ENCODE results near the gene ALX4.

Gene ALX4

DNA sequence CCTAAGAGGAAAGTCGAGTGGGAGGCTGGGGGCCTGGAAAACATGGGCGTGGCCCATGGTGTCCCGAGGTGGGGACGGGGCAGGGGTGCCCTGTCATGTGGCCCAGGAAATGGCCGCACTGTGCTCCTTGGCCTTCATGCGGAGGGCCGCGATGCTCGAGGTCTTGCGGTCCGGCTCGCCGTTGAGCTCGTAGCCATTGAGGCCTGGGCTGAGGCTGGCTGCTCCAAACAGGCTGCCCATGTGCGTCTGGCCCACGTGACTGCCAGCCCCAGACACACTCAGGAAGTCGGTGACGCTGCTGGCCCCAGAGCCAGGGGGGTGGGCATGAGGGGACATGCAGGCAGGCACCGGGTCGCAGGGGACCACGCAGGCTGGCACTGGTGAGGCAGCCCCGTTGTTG lies 45.2 kb downstream of the ALX4 start:
- DNase-seq: no peak

DNA sequence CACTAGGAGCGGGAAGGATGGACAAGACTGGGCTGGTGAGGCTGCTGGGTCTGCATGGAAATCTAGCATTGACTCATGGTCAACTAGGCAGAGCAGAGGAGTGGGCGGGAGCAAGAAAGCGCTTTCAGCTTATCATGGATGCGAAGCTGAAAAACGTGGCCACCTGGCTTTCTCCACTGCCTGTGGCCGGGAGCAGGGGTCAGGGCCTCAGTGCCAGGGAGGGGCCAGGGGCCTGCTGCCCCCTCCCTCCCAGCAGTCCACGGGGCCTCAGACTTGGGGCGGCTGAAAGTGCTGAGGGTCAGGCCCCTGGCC lies 45.5 kb downstream of the ALX4 start:
- no peak for DNase-seq

DNA sequence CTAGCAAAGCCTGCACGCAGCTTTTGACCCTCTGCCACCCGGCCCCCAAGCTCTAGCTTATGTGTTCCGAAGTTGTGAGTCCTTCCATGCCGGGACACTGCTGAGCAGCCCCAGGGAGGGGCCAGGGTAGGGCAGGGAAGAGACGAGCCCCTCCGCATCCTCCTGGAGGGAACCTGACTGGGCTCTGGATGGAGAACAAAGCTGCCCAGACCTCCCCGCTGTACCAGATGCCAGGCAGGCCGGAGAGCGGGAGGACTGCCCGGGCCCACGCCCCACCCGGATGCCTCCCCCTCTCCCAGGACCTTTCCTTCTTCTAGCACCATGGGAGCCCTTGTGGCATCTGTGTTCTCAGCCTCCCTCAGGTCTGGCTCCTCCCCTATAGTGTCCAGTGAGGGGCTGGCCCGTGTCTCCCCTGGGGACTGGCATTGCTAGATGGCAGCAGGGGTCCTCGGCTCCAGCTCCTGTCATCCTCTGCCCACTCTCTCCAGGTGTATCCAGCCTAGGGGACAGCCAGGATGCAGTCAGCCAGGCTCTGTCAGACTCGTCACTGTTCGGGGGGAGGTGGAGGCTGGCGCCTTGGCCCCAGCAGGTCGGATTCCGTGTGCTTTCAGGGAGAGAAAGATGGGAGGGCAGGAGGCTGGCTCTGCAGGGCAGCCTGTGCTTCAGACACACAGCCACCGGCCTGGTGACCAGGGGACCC lies 46.1 kb downstream of the ALX4 start:
- no peak for DNase-seq

DNA sequence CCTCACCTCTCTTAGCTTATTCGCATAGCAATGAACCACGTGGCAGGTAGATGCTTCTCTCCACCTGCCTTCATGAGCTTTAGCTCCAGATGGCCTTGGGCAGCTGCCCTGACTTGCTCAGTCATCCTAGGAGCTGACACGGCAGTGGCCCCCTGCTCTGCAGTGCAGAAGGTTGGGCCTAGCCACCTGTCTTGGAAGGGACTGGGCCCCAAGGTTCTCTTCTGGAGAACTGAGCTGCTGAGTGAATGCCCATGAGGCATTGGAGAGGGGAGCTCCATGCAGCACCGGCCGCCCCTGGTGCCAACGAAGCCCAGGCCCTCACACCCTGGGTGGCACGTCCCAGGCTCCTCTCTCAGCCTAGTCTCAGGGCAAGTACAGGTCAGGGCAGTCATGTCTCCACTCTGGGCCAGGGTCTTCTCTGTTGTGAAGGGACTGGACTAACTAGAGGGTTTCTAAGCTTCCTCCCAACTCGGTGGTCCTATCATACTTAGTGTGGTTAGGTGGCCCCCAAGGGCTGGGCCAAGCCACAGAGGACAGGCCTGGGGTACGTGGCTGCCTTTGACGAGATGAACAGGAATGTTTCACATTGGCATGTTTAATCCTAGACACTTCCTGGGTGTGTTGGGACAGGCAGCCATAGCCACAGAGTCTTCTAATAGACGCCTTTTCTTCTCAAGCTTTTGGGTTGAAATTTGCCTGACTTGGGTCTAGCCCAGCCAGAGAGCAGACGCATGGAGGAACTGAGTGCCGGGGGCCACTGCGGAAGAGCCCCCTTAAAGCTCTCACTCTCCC lies 47.9 kb downstream of the ALX4 start:
- DNase-seq: no peak

DNA sequence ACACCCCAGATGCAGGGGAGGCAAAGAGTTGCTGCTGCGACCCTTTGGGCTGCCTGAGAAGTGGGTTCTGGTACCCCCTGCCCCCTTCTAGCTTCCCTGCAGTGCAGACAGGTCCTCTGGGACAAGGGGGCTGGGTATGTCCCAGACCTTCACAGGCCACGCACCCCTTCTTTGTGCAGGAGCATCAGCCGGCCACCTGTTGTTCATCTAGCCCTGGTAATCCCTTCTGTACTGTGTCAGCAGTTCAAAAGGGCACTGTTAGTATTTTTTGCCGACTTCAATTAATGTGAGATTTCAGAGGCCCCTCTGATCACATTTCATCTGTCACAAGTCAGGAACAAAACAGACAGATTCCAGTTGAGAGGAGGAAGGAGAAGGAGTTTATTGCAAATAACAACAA lies 49.9 kb downstream of the ALX4 start:
- DNase-seq: no peak

DNA sequence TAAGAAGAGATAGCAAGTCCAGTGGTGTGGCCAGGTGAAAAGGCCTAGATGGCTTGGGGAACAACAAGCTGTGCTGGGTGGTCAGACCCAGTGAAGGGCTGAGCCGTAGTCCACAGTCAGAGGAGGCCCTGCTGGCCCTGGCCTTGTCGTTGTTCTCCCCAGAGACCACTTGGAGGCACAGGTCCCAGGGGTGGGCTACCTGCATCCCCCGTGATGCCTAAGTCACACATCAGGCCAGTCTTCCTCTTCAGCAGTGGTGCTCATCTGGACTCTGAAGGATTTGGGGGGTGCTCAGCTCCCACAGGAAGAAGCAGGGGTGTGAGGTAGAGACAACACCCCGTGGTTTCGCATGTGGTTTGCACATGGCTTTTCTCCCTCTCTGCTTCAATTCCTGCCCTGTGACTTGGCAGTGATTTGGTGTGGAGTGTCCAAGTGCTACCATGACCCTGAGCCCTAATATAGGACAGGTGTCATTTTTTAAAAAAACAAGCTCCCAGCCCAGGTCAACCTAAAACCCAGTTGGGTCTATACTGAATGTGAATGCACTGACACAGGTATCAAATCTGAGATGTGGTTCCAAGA lies 51.0 kb downstream of the ALX4 start:
- DNase-seq: no peak

DNA sequence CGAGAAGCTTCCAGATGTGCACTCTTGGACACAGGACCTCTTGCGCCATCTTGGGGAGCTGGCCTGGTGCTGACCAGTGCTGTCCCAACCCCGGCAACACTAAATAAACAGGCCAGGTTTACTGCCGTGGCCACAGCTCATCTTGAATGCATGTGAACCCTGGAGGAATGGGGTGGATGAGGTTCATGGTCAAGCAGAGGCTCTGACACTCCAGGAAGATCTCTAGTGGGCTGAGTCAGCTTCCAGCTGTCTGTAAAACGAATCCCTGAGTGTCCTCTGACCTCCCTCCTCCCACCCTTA lies 51.8 kb downstream of the ALX4 start:
- peak; percentile 49 for DNase-seq

DNA sequence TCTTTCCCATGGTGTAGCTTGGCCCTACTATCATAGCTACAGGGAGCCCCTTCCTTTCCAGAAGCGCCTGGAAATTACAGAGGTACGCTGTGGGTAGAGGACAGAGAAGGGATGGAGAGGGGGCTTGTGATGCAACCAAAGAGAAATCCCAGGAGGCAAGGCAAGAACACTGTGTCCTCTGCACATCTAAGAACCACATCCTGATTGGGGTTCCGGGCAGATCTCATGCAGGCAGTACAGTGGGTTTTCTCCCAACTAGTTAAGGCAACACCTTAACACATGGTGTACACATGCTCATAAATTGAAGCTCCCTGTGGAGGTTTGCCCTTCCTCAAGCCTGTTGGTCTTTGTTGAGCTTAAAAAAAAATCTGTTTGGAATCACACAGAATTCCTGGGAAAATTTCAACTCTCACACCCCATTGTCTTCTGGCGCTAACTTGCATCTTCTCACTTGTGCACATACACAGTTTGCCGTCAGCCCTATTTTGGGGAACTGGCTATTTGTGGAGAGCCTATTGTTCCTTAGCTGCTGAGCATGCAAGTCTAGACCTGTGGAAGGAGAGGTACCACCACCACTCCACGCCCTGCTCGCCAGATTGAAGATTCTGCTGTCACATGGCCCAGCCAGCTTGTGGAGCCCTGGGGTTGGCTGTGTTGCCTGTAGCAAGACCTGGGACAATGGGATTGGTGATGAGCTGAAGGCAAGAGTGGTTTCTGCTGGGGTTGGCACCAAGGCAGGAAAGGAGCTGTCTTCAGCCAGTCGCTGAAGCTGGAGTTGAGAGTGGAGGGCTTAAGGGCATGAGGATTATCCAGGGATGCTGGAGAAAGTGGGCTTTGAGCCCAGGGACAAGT lies 52.4 kb downstream of the ALX4 start:
- no peak for DNase-seq

DNA sequence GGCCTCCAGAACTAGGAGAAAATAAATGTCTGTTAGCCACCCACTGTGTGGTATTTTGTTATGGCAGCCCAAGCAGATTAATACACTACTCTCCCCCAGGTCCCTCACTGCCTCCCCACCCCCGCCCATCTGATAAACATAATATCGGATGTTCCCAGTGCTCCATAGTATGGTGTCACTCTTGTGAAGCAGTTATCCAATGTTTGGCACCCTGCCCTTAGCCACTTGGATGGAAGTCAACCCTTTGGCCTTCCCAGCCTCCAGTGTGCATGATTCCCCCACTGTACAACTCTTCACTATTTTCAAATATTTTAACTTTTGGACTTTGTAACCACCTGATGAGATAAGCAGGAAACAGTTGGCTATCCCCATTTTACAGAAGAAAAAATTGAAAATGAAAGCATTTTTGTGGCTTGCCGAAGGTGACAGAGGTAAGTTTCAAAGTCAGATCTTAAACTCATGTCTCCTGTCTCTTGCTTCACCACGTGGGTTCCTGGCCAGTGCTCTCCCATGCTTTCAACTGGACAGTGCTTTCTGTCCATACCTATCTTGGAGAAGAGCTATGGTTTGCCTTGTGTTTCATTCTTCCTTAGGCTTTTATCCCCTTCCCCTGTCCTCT lies 53.2 kb downstream of the ALX4 start:
- no peak for DNase-seq

DNA sequence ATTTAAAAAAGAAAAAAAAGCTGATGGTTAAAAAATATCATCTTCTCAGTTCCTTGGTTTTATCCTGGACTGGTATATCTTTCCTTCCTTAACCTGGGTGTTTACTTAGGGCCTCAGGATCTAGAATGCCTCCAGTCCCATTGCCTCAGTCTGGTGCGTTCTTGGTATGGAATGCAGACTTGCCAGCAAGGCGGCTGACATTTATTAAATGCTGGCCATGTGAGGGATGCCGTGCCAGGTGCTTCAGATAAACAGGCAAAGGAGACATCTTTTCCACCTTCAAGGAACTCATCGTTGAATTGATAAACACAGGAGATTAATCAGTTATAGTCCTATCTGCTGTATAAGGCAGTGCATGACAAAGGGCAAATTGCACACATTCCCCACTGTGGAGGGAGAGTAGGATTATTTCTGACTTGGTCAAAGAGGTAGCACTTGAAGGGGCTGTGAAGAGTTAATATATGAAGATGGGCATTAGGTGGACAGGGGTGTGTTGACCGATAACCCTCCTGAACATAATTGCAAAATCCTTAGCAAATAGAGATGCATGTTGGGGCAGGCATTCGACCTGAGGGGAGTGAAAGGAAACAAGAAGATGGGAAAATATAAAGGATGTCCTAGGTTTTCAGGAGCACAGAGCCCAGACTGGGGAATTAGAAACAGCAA lies 54.4 kb downstream of the ALX4 start:
- no peak for DNase-seq

DNA sequence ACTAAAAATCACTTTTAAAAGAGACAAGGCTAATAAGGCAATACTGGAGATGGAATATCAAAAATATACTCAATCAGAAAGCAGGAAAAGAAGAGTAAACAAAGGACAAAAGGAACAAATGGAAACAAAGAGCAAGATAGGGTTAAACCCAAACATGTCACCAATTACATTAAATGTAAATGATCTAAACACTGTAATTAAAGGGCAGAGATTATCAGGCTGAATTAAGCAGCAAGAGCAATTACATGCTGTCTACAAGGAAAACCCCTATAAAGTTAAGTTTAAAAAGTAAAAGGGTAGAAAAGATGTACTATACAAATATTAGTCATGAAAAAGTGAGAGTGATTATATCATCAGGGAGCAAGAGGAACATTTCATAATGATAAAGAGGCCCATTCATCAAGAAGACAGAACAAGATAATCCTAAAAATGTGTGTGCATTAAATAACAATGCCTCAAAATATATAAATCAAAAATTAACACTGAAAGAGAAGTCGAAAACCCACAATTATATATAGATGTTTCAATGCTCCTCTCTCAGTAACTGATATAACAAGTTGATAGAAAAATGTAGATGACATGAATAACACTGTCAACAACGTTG lies 56.8 kb downstream of the ALX4 start:
- no peak for DNase-seq

DNA sequence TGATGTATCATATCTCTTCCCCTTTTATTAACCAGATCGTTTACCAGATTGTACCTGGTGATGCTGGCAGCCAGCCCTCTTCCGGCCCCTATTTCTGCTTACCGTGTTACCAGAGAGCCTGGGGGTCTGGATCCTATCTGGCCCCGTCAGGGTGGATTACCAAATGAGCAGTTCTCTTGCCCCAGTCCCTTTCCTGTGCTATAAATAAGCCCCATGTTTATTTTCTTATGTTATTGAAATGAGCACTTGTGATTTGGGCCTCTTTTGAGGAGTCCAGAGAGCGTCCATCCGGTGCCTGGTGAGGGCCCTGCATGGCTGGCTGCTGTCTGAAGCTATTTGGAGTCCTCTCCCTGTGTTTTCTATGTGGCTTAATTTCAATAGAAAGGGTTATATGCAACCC lies 59.5 kb downstream of the ALX4 start:
- DNase-seq: no peak

DNA sequence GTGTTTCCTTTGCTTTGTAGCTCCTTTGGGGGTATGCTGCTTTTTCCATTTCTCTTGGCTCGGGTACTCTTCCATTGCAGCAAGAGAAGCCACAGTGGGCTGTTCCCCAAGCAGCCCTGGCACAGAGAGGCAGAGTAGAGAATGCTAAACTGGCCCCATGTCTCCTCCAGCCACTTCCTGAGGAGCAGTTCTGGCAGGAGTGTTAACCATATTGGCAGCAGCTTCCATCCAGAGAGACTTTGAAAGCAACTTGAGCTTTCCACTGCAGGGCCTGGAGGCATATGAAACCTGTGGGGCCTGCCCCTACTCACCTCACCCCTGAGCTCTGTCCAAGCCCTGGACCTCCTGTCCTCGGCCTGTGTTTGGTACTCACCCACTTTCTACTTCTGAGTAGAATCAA lies 61.8 kb downstream of the ALX4 start:
- no peak for DNase-seq

DNA sequence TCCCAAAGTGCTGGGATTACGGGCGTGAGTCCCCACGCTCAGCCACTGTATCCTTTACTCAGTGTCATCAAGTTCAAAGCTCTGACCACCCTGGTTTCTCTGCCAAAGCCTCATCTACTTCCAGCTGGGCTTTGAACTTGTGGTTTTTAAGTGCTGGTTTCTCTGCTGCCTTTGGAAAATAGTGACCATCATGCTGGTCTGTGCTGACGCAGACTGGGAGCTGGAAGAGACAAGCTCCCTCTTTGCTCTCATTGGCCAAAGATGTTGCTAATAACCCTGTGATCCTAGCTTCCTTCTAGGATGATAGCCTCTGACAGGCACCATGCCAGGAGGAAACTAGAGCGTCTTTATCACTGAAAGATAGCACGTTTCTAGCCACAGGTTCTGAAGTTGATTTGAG lies 62.4 kb downstream of the ALX4 start:
- DNase-seq: no peak

DNA sequence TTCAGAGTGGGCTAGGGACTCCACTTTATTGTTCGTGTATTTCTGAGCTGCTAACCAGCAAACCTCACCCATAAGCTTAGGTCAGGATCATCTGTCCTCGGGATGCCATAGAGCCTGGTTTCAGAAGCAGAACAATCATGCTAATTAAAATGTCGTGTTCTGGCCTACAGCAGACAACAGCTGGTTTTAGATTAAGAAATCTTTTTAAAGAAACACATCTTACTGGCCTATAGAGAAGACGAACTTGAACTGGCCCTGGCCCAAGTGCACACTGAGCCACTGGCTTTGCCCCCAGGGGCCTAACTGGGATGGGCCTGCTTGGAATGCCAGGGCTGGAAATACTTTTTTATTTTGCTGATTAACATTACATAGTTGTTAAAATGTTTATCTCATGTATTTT lies 63.2 kb downstream of the ALX4 start:
- DNase-seq: peak; percentile 81

DNA sequence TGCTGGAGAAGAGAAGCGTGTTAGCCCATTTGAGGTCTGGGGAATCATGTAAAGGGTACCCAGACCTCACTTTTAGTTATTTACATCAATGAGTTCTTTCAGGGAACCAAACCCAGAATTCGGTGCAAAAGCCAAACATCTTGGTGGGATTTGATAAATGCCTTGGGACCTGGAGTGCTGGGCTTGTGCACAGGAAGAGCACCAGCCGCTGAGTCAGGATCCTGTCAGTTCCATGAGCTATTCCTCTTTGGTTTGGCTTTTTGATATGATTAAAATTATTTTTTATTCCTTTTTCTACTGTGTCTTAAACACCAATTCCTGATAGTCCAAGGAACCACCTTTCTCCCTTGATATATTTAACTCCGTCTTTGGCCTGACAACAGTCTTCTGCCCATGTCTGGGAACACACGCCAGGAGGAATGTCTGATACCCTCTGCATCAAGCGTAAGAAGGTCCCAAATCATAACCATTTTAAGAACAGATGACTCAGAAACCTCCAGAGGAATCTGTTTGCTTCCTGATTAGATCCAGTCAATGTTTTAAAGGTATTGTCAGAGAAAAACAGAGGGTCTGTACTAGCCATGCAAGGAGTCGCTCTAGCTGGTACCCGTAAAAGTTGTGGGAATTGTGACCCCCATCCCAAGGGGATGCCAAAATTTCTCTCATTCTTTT lies 65.2 kb downstream of the ALX4 start:
- peak; percentile 44 for DNase-seq

DNA sequence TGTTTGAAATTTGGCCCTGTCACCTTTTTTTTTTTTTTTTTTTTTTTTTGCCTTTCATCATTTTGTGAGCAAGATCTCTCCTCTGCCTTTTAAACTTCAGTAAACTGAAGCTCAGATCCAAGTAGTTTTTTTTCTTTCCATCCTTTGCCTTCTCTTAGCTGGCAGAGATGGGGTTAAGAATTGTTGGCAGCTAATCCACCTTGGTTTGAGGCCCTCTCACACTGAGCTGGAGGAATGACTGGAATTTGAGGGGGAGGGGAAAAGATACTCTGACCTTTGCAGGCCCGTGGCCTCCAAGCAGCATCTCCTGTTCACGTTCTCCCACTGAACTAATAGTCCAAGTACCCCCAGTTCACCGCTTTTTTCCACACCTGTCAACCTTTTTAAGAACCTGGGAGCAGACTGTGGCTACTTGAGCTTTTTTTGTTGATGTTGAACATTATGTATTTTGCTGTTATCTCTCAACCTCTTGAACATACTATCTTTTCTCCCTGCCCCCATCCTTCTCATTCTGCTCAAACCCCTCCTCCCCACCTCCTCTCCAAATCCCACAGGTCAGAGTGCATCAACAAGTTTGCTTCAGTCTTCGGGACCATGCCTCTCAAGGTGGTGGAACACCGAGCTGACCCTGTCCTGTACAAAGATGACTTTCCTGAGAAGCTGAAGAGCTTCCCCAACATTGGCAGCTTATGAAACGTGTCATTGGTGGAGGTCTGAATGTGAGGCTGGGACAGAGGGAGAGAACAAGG lies 66.2 kb downstream of the ALX4 start:
- DNase-seq: peak; percentile 80

DNA sequence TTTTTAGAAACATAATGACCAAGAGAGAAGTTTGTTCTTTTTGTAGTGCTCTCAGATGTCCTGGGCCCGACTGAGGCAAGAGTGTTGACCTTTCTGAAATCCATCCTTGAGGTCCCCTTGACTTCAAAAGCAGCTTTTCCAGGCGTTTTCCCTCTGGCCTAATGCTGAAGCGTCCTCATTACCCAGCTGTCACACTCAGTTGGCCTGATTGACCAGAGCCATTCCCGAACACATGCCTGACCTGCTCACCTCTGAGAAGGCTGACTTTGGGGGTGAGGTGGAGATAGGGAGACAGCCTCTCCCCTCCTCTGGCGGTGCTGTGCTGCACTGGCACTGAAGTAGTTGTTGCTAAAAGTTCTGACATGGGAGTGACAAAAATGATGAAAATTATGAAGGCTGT lies 66.9 kb downstream of the ALX4 start:
- no peak for DNase-seq

DNA sequence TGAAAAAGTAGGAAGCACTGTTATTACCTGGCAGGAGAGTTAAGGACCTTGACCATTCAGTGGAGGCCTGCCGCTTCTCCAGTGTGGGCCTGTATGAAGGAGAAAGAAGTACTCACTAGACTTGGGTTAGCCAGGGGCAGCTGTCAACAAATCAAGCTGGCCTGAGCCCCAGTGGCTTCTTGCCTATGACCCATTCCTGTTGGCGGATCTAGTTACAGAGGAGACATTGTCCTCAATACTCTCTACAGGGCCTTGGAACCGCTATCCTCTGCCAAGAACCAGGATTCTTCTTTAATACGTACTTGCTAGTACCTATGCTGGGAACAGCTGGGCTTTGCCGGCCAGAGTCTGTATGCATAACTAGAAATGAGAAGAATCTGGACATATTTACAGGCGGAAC lies 68.1 kb downstream of the ALX4 start:
- DNase-seq: no peak

DNA sequence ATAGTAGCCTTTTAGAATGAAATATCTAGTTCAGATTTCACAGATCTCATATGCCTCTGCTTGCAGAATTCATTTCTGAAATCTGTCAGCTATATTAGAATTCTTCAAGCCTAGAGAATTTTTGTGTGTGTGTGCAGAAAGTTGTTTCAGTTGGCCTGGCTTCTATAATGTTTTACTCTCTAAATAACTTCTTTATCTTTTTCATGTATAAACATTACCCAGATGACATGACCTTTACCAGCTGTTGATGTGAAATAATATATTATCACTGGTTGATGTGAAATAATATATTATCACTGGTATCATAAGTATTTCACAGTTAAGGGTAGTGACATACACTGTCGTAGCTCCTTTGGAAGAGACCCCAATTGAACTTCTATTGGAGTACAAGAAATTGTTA lies 72.8 kb downstream of the ALX4 start:
- DNase-seq: no peak

DNA sequence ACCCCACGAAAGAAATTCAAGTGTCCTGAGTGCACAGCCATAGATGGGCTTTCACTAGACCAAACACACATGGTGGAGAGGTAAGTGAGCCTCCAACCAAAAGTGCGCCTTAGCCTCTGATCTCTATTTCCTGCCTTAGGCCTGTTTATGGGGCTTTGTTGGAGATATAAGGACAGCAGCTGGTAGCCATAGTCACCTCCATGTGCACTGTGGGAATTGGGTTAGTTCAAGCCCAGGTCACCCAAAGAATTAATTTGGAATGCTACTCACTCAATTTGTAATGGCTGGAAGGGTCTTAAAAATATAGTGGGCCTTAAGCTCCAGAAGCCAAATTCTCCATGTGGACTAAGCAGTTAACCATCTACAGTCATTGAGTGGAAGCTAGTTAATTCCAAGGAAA lies 73.6 kb downstream of the ALX4 start:
- no peak for DNase-seq
